A549 (cell line): Measurements from ENCODE around the gene CNTN4. TPM values are rescaled to one million over a fixed set of nuclear protein-coding genes. Genes with fewer than 3 reads are reported as not detected.
A peak's percentile ranks its signal among the peaks of the same experiment; 100 is the strongest.

Experiments
- ATAC-seq, 2 experiments: fragments of 200-7000 bp in 1 of 2; fragments of >200 bp in 1 of 2; cut with Nextera tagmentation in 1 of 2; cut with Tn5 transposase in 1 of 2; 3 replicates each; pipeline versions ENCODE4 v1.8.0 to v1.9.1; 2018 to 2020; ENCODE audit warnings: mild to moderate bottlenecking in 1 of 2, moderate library complexity in 1 of 2
- CTCF ChIA-PET: fragments of 300-600 bp; sonication (Branson Sonifier 250); formaldehyde crosslinking; extraction: SDS; loops from one replicate; lab custom pipeline; 2021; ENCODE audit warnings: antibody characterized with exemption, inconsistent platforms; lab: Yijun Ruan, JAX
- POLR2A ChIA-PET: fragments of 350-600 bp; formaldehyde crosslinking; extraction: SDS; loops from one replicate; lab custom pipeline; 2021; ENCODE audit warnings: antibody characterized with exemption, inconsistent platforms; lab: Yijun Ruan, JAX
- DNase-seq, 2 experiments: peaks; one replicate each; pipeline versions ENCODE4 v3.0.0 to v3.0.0-alpha.2; 2011 to 2016; ENCODE audit warnings: low read depth in 1 of 2, low spot score in 1 of 2
- FAIRE-seq: peaks from 2 replicates; lab custom pipeline; 2011; peaks lifted over from hg19 to GRCh38; lab: Jason Lieb, UNC
- H3K27ac ChIP-seq, 2 experiments: fragments of >200 bp; sonication (Bioruptor Twin); formaldehyde crosslinking; 3 replicates each; pipeline ENCODE4 v1.5.1; 2016 to 2017
- H3K4me1 ChIP-seq: fragments of >200 bp; sonication (Bioruptor Twin); formaldehyde crosslinking; 3 replicates; pipeline ENCODE4 v1.6.1; 2016
- H3K4me2 ChIP-seq: fragments of >200 bp; sonication (Bioruptor Twin); formaldehyde crosslinking; 3 replicates; pipeline ENCODE4 v1.6.1; 2016
- H3K4me3 ChIP-seq: fragments of >200 bp; sonication (Bioruptor Twin); formaldehyde crosslinking; 3 replicates; pipeline ENCODE4 v1.5.1; 2016
- H3K9me3 ChIP-seq: fragments of >200 bp; sonication (Bioruptor Twin); formaldehyde crosslinking; 3 replicates; pipeline ENCODE4 v1.6.1; 2016
- BHLHE40 ChIP-seq: IDR thresholded peaks from 2 replicates; pipeline ENCODE4 v1.6.1; 2012; ENCODE audit warnings: low read depth, low read length, inconsistent platforms
- CEBPB ChIP-seq, 2 experiments: fragments of >200 bp in 1 of 2; sonication (Bioruptor Twin) in 1 of 2; formaldehyde crosslinking in 1 of 2; IDR thresholded peaks; 2 replicates each; pipeline ENCODE4 v1.6.1; 2012 to 2016
- CHD2 ChIP-seq: fragments of 150-350 bp; IDR thresholded peaks from 2 replicates; pipeline ENCODE4 v1.6.1; 2014; ENCODE audit warnings: low read length; ENCODE audit not compliant: partially characterized antibody
- CHD4 ChIP-seq: fragments of 200-600 bp; sonication (generic); IDR thresholded peaks from 2 replicates; pipeline ENCODE4 v1.6.1; 2016; ENCODE audit warnings: antibody characterized with exemption, mild to moderate bottlenecking, borderline replicate concordance
- EHMT2 ChIP-seq: fragments of 200-600 bp; sonication (generic); IDR thresholded peaks from 2 replicates; pipeline ENCODE4 v1.6.1; 2016; ENCODE audit warnings: antibody characterized with exemption, low read depth, mild to moderate bottlenecking, moderate library complexity
- EP300 ChIP-seq, 2 experiments: fragments of >200 bp; sonication (Bioruptor Twin); formaldehyde crosslinking; IDR thresholded peaks; 2 replicates in 1 of 2; 3 replicates in 1 of 2; pipeline ENCODE4 v1.6.1; 2016 to 2017
- FOSL2 ChIP-seq, 2 experiments: fragments of 450-650 bp in 1 of 2; fragments of >200 bp in 1 of 2; sonication (Bioruptor Twin) in 1 of 2; formaldehyde crosslinking; IDR thresholded peaks; 2 replicates each; pipeline versions ENCODE4 v1.5.0 to v1.6.1; 2016 to 2020; ENCODE audit warnings: mild to moderate bottlenecking in 1 of 2, moderate library complexity in 1 of 2
- HEYL ChIP-seq: fragments of 250-450 bp; sonication (Bioruptor Pico); IDR thresholded peaks from 2 replicates; pipeline ENCODE4 v1.8.0; 2021; ENCODE audit warnings: mild to moderate bottlenecking, moderate library complexity
- HMGXB4 ChIP-seq: fragments of 250-450 bp; sonication (Bioruptor Pico); IDR thresholded peaks from 2 replicates; pipeline ENCODE4 v1.5.0; 2021; ENCODE audit warnings: mild to moderate bottlenecking, moderate library complexity, borderline replicate concordance
- HOXB13 ChIP-seq: fragments of 250-450 bp; sonication (Bioruptor Pico); IDR thresholded peaks from 2 replicates; pipeline ENCODE4 v1.5.0; 2020; ENCODE audit warnings: low read depth, mild to moderate bottlenecking, moderate library complexity
- HOXB5 ChIP-seq: fragments of 250-450 bp; sonication (Bioruptor Pico); IDR thresholded peaks from 2 replicates; pipeline ENCODE4 v1.5.0; 2020; ENCODE audit warnings: mild to moderate bottlenecking, moderate library complexity
- JUNB ChIP-seq: fragments of >200 bp; sonication (Bioruptor Twin); formaldehyde crosslinking; IDR thresholded peaks from 2 replicates; pipeline ENCODE4 v1.6.1; 2016
- MAFK ChIP-seq: fragments of 450-650 bp; IDR thresholded peaks from 2 replicates; pipeline ENCODE4 v1.6.1; 2014; ENCODE audit not compliant: partially characterized antibody
- MAZ ChIP-seq: fragments of 150-350 bp; IDR thresholded peaks from 2 replicates; pipeline ENCODE4 v1.6.1; 2014; ENCODE audit warnings: antibody characterized with exemption, low read depth, low read length, borderline replicate concordance
- PBX3 ChIP-seq: IDR thresholded peaks from 2 replicates; pipeline ENCODE4 v1.6.1; 2012
- POLR2A ChIP-seq: IDR thresholded peaks from 2 replicates; pipeline ENCODE4 v1.6.1; 2012; ENCODE audit warnings: mild to moderate bottlenecking, low read length
- POLR2AphosphoS2 ChIP-seq: conservative IDR thresholded peaks from 2 replicates; pipeline ENCODE4 v1.6.1; 2012; ENCODE audit warnings: low read length, improper control_type of control experiment, inconsistent platforms
- RCOR1 ChIP-seq: fragments of 150-350 bp; IDR thresholded peaks from 2 replicates; pipeline ENCODE4 v1.6.1; 2014; ENCODE audit warnings: antibody characterized with exemption, low read length, low read depth
- RNF2 ChIP-seq: fragments of 200-600 bp; sonication (generic); IDR thresholded peaks from 2 replicates; pipeline ENCODE4 v1.6.1; 2016; ENCODE audit warnings: low read depth, mild to moderate bottlenecking, antibody characterized with exemption, moderate library complexity, borderline replicate concordance
- SMC3 ChIP-seq: fragments of >200 bp; sonication (Bioruptor Twin); formaldehyde crosslinking; IDR thresholded peaks from 3 replicates; pipeline ENCODE4 v1.6.1; 2018; ENCODE audit warnings: inconsistent platforms
- SREBF2 ChIP-seq: fragments of 450-650 bp; IDR thresholded peaks from 2 replicates; pipeline ENCODE4 v1.6.1; 2014; ENCODE audit warnings: mild to moderate bottlenecking, moderate library complexity
- TP53 ChIP-seq: fragments of 250-450 bp; sonication (Bioruptor Pico); IDR thresholded peaks from 2 replicates; pipeline ENCODE4 v1.5.0; 2021; ENCODE audit warnings: mild to moderate bottlenecking, moderate library complexity
- USF2 ChIP-seq: fragments of 450-650 bp; IDR thresholded peaks from 2 replicates; pipeline ENCODE4 v1.6.1; 2014; ENCODE audit warnings: antibody characterized with exemption
- ZSCAN20 ChIP-seq: fragments of 250-450 bp; sonication (Bioruptor Pico); IDR thresholded peaks from 2 replicates; pipeline ENCODE4 v1.8.0; 2022; ENCODE audit warnings: mild to moderate bottlenecking, moderate library complexity
- WGBS: methylation state at CpG from one replicate; pipeline ENCODE4 v1.1.6; 2017; ENCODE audit errors: missing lambda C conversion rate; 5-methylcytosine and 5-hydroxymethylcytosine counted together
- polyA plus RNA-seq, 4 experiments: library from polyadenylated mRNA; depleted of rRNA in 3 of 4; stranded (reverse); fragments of >200 nt; fragmentation: RNase III in 1 of 4; extraction: RNeasy Plus Mini Kit Qiagen cat#74134 plus additional on column Dnase treatment in 1 of 4; gene quantifications; 2 replicates in 3 of 4; 3 replicates in 1 of 4; pipeline ENCODE4 v1.2.3, GENCODE V29; 2011 to 2017
- TF ChIP-seq, protein P1 (sequence below): fragments of 150-350 bp; IDR thresholded peaks from 2 replicates; pipeline ENCODE4 v1.6.1; 2014; ENCODE audit warnings: low read depth, mild to moderate bottlenecking, low read length
- TF ChIP-seq, protein P2 (sequence below): fragments of >200 bp; sonication (Bioruptor Twin); formaldehyde crosslinking; IDR thresholded peaks from 3 replicates; pipeline ENCODE4 v1.6.1; 2016
- TF ChIP-seq, protein P3 (sequence below): IDR thresholded peaks from 2 replicates; pipeline ENCODE4 v1.6.1; 2012; ENCODE audit warnings: low read depth, borderline replicate concordance

Gene CNTN4
- polyA plus RNA-seq, 2 of the 4 experiments (the other 2 are of a cell fraction) = 0.03 TPM; not detected in 1

DNA sequence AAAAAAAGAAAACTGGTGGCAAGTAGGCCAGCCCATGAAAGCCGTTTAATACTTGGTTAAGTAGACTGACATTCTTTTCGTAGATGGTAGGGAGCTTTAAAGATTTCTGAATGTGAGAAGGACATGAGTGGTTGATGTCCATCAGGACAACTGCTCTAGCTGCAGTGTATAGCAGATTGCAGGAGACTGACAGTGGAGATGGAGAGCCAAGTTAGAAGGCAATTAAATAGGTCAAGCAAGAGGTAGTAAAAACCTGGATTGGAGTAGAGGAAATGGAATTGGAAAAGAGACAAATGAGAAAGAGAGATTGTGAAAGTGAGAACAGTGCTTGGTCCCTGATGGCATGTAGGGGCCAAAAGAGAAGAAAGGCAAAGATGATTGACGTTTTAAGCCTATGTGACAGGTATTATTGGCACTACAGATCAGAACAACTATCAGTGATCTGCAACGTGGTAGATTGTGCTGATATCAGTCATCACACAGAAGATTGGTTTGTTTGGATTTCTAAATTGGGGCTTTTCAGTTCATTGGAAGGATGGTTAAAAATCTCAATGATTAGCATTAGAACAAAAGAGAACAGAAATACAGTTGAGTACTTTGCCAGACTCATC, 74.0 kb downstream of the CNTN4 start:
- TF ChIP-seq SREBF2 (no peak), MAFK (no peak), SMC3 (no peak), JUNB (no peak), EHMT2 (no peak), MAZ (no peak), POLR2A (no peak), EP300 (IDR thresholded peaks at IDR 0.05) (no peak), HMGXB4 (no peak)
- TF ChIP-seq, protein P1, sequence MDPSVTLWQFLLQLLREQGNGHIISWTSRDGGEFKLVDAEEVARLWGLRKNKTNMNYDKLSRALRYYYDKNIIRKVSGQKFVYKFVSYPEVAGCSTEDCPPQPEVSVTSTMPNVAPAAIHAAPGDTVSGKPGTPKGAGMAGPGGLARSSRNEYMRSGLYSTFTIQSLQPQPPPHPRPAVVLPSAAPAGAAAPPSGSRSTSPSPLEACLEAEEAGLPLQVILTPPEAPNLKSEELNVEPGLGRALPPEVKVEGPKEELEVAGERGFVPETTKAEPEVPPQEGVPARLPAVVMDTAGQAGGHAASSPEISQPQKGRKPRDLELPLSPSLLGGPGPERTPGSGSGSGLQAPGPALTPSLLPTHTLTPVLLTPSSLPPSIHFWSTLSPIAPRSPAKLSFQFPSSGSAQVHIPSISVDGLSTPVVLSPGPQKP = no peak
- H3K9me3 ChIP-seq = 0 out of 3 replicates have a peak, but pooled peaks cover 2% of the 10 kb centered on the region
- H3K4me1 ChIP-seq = no peaks in the 10 kb centered on the region
- 1% methylated on average over 4 of the region's 4 CpGs for WGBS
- POLR2A ChIA-PET = no interaction called here
- ATAC-seq (no peak), DNase-seq (no peak), FAIRE-seq (no peak)
- H3K4me2 ChIP-seq = no peak overlapping the region
- no peak overlapping the region for H3K4me3 ChIP-seq
- CTCF ChIA-PET = no interaction called here
- H3K27ac ChIP-seq = no peak overlapping the region

- 13% methylated on average over 2 of the region's 2 CpGs for WGBS
- ChIA-PET CTCF (no interaction called here), POLR2A (no interaction called here)
These were observed 82.0 kb downstream of the CNTN4 start for GRCh38 chr3:2180634-2181033.

DNA sequence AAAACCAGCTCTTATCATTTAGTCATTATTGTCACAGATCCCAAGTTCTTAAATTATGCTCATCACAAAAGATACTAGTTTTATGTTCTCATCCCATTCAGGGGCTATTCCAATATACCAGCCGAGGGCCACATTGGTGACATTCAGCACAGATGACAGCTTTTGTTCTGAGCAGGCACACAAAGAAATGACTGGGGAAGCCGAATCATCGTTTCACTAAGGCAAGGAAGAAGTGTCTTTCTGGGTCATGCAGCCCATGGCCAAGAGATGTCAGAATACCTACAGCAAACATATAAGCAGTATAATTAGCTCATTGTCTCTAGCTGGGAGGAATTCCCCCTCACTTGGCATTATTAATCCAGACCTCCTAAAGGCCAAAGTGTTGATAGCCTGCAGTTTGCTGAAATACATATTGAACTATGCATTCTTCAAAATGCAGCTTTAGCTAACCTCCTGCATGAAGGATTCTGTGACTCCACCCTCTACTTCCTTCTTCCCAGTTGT, 100.2 kb downstream of the CNTN4 start:
- no peak for TF ChIP-seq HOXB5 (CRISPR knock-in tag)
- TF ChIP-seq BHLHE40 = no peak
- no peak for TF ChIP-seq FOSL2 (IDR thresholded peaks at IDR 0.05)
- TF ChIP-seq FOSL2 (CRISPR knock-in tag; IDR thresholded peaks at IDR 0.05) = no peak
- TF ChIP-seq, protein P2, sequence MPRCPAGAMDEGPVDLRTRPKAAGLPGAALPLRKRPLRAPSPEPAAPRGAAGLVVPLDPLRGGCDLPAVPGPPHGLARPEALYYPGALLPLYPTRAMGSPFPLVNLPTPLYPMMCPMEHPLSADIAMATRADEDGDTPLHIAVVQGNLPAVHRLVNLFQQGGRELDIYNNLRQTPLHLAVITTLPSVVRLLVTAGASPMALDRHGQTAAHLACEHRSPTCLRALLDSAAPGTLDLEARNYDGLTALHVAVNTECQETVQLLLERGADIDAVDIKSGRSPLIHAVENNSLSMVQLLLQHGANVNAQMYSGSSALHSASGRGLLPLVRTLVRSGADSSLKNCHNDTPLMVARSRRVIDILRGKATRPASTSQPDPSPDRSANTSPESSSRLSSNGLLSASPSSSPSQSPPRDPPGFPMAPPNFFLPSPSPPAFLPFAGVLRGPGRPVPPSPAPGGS = no peak
- no peak for TF ChIP-seq RCOR1
- TF ChIP-seq ZSCAN20 = no peak
- no peak for TF ChIP-seq SMC3
- no peak for TF ChIP-seq PBX3
- TF ChIP-seq POLR2A = no peak
- no peak for TF ChIP-seq SREBF2
- no peak for TF ChIP-seq HOXB13 (CRISPR knock-in tag)
- TF ChIP-seq CEBPB (IDR thresholded peaks at IDR 0.05) = no peak
- no peak for TF ChIP-seq HEYL (CRISPR knock-in tag)
- no peak for TF ChIP-seq TP53 (CRISPR knock-in tag)
- TF ChIP-seq RNF2 = no peak
- TF ChIP-seq CHD2 = no peak
- no peak for TF ChIP-seq CHD4
- TF ChIP-seq POLR2AphosphoS2 = no peak
- no peak for TF ChIP-seq USF2
- TF ChIP-seq, protein P3, sequence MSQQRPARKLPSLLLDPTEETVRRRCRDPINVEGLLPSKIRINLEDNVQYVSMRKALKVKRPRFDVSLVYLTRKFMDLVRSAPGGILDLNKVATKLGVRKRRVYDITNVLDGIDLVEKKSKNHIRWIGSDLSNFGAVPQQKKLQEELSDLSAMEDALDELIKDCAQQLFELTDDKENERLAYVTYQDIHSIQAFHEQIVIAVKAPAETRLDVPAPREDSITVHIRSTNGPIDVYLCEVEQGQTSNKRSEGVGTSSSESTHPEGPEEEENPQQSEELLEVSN = no peak
- TF ChIP-seq, all 56 proteins: peak for 0
- WGBS = 4% methylated on average over 3 of the region's 3 CpGs

More at GRCh38 chr3:2180634-2181033, 82.0 kb downstream of the CNTN4 start:
- Histone ChIP-seq H3K4me3 (no peak overlapping the region), H3K4me1 (no peaks in the 10 kb centered on the region), H3K9me3 (no peaks in the 10 kb centered on the region), H3K4me2 (no peak overlapping the region), H3K27ac (no peak overlapping the region)
- TF ChIP-seq CEBPB (IDR thresholded peaks at IDR 0.05) = no peak
- TF ChIP-seq HOXB5 (CRISPR knock-in tag) = no peak
- no peak for TF ChIP-seq RNF2
- DNase-seq = no peak
- peak; percentile 56 for FAIRE-seq
- no peak for ATAC-seq

More for the DNA sequence above, 100.2 kb downstream of the CNTN4 start:
- no peak for DNase-seq
- ChIA-PET POLR2A (no interaction called here), CTCF (no interaction called here)
- no peak overlapping the region for H3K4me2 ChIP-seq
- no peaks in the 10 kb centered on the region for H3K4me1 ChIP-seq
- no peak for ATAC-seq
- no peak overlapping the region for H3K4me3 ChIP-seq
- no peaks in the 10 kb centered on the region for H3K9me3 ChIP-seq
- no peak for FAIRE-seq
- no peak overlapping the region for H3K27ac ChIP-seq
